ENCODE results near the gene MYCL.

GRCh38 chr1:39898191-39898590 lies 3.5 kb downstream of the MYCL start:
- no peak for TF ChIP-seq EZH2phosphoT487 (IDR thresholded peaks at IDR 0.05; ENCODE audit: low read depth)
- no peak for TF ChIP-seq CTCF (IDR thresholded peaks at IDR 0.05; ENCODE audit: low read depth, low read length)
